ENCODE results near the gene ARMH1.
A peak's percentile ranks its signal among the peaks of the same experiment; 100 is the strongest.

ARMH1 gene

GRCh38 chr1:44674113-44675000, at the start of gene ARMH1, which contains the start of gene TMEM53:
ARMH1 (plus strand) TSS chr1:44674714; CDS start chr1:44689698, 14,984 bp downstream.
TMEM53 (minus strand) TSS chr1:44674481; CDS start chr1:44674391, 90 bp downstream.
- DNase-seq (ENCODE audit: low read depth in 2 of 2): peak; percentile 98

DNA sequence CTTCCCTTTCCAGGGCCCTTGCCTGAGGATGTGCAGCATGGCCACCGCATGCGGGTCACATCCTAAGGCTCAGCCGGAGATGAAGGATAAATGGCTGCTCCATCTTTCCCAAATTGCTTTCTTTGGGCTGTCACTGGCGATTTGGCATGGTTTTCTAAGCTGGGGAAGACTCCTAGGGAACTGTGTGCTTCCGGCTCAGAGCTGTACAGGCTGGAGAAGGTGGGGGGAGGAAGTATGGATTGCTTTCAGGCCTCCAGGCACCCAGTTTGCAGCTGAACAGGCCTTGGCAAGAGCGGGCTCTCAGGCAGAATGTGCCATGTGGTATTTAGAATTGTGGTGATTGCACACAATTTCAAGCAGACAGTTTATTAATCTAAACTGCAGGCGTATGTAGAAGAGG, 49.2 kb upstream of the ARMH1 start:
- DNase-seq (ENCODE audit: low read depth in 2 of 2): no peak

DNA sequence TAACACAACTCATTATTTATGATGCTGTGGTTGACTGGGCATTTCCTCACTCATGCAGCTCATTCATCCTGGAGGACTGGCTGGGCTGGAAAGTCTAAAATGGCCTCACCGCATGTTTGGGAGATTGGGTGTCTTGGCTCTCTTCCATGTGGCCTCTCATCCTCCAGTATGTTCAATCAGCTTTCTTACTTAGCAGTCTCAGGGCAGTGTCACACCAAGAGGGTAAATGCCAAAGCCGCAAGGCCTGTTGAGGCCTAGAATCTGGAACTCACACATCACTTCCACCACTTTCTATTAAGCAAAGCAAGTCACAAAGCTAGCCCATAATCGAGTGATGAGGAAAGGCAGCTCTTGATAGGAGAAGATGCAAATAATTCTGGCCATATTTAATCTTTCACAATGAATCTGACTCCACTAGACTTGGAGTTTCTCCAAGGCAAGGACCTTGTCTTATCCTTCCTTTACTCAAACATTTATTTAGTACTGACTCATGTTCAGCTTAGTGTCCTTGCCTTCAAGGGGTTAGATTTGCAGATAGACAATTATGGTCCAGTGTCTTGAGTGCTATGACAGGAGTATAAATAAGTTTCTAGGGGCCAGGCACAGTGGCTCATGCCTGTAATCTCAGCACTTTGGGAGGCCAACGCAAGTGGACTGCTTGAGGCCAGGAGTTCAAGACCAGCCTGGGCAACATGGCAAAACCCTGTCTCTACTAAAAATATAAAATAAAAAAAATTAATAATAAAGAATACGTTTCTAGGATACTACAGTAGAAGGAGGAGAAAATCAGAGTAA, 45.4 kb upstream of the ARMH1 start:
- no peak for DNase-seq (ENCODE audit: low read depth in 2 of 2)

DNA sequence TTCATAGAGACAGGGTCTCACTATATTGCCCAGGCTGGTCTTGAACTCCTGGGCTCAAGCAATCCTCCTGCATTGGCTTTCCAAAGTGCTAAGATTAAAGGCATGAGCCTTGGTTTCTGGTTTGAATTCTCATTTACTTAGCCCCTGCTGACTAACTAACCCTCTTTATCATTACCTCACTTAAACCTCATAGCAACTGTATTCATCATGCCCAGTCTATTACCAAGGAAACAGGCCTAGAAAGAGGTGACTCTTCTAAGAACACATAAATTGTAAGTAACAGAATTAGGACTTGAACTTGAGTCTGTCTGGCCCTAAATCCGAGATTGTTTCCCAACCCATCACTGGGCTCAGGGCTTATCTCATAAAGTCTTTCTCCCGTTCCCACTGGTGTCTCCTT, 44.4 kb upstream of the ARMH1 start:
- DNase-seq (ENCODE audit: low read depth in 2 of 2): no peak

GRCh38 chr1:44631333-44631646, 43.2 kb upstream of the ARMH1 start:
- DNase-seq (ENCODE audit: low read depth in 2 of 2): no peak

DNA sequence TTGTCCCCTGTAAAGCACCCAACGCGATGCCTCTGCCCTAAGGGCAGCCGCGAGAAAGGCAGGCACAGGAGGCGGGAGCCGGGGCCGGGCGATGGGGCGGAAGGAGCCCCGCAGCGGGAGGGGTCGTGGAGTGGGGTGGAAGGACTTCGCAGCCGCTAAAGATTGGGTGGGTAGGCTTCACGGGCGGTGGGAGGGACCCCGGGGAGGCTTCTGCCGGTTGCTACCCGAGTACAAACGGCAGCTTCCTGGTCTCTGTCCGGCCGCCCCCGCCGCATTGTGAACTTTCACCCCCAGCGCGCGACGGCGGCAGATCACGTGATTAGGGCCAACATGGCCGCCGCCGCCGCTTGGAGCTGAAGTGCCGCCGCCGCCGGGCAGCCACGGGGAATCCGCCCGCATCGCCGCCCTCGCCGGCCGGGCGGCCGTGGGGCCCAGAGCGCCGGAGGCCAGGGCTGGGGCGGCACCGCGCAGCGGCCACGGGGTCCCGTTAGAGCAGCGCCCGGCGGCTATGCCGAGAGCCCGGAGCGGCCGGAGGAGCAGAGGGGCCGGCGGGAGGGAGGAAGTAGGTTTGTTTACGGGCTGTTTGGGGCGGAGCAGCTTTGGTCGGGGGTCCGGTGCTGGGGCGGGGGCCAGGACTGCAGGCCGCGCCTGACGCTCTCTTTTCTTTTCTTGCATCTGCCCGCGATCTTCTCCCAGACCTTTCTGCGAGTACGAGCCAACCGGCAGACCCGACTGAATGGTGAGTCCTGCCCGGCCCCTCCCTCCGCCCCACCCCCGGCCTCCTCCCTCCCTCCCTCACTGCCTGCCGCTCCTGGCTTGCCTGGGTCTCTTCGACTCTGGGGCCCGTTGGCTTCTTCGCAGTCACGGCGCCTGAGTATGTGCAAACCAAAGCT, 42.6 kb upstream of the ARMH1 start:
- peak; percentile 86 for DNase-seq (ENCODE audit: low read depth in 2 of 2)

DNA sequence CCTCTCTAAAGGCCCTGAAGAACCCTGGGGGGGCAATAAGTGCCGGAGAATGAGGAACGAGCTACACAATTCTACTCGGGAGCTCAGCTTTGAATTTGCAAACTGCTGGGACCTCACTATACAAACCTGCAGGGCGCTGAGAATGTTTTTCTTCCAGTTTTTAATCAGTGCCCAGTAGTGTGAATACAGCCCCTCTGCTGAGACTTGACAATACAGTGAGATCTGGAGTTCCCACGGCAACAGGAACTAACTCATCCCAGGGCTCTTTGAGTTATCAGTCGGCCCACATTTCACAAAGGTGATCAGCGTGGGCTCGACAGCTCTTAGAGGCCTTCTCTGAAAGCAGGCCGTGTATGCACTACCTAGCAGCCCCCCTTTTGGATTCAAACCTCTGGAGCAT, 41.9 kb upstream of the ARMH1 start:
- DNase-seq (ENCODE audit: low read depth in 2 of 2): no peak

DNA sequence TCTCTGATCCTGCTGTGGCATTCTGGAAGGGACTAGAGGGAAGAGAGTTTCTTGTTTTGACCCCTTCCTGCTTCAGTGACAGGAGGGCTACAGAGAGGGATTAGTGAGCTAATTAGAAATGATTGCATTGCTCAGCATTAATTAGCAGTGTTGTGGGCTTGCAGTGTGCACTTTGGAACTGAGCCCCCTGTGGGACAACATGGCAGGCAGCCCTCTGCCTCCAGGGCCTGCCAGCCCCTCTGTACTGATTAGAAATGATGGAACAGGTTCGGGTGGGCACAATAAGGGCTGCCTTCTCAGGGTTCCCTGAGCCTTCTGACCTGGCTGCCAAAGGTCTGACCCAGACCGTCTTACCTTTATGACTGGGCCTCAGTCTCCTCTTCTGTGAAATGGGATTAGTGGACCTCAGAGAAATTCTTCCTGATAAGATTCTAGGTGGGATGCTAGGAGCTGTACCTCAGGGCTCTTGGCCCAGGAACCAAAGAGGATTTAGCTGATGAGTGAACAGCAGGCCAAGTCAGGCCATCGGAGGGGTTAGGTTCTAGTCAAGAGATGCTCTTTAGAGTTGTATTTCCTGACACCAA, 39.8 kb upstream of the ARMH1 start:
- DNase-seq (ENCODE audit: low read depth in 2 of 2): no peak

- no peak for DNase-seq (ENCODE audit: low read depth in 2 of 2)
Measured at GRCh38 chr1:44635439-44635838, 39.1 kb upstream of the ARMH1 start.

GRCh38 chr1:44636083-44636687, 38.3 kb upstream of the ARMH1 start:
- DNase-seq (ENCODE audit: low read depth in 2 of 2): no peak

- no peak for DNase-seq (ENCODE audit: low read depth in 2 of 2)
Measured at GRCh38 chr1:44636688-44637598, 37.6 kb upstream of the ARMH1 start.

- DNase-seq (ENCODE audit: low read depth in 2 of 2): no peak
Measured at GRCh38 chr1:44637702-44638411, 36.7 kb upstream of the ARMH1 start.

GRCh38 chr1:44640200-44640853, 34.2 kb upstream of the ARMH1 start:
- no peak for DNase-seq (ENCODE audit: low read depth in 2 of 2)

- no peak for DNase-seq (ENCODE audit: low read depth in 2 of 2)
Measured at GRCh38 chr1:44641126-44642102, 33.1 kb upstream of the ARMH1 start.

- DNase-seq (ENCODE audit: low read depth in 2 of 2): no peak
Measured at GRCh38 chr1:44642255-44642654, 32.3 kb upstream of the ARMH1 start.

DNA sequence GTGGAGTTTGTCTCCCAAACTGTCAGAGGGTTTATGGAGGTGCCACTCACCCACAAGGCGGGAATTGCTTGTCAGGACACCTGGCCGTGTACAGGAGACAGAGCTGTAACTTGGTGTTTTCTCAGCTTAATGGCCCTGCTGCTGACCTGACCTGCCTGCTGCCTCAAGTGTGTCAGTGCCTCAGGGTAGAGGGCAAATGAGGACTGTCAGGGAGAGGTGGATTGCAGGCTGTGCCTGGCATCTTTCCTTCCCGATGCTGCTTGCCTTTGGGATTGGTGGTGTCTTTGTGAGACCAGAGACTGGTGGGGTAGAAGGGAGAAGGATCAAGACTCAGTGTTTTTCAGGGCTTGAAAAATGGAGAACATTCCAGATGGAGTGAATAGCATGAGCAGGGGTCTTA, 31.6 kb upstream of the ARMH1 start:
- no peak for DNase-seq (ENCODE audit: low read depth in 2 of 2)

DNA sequence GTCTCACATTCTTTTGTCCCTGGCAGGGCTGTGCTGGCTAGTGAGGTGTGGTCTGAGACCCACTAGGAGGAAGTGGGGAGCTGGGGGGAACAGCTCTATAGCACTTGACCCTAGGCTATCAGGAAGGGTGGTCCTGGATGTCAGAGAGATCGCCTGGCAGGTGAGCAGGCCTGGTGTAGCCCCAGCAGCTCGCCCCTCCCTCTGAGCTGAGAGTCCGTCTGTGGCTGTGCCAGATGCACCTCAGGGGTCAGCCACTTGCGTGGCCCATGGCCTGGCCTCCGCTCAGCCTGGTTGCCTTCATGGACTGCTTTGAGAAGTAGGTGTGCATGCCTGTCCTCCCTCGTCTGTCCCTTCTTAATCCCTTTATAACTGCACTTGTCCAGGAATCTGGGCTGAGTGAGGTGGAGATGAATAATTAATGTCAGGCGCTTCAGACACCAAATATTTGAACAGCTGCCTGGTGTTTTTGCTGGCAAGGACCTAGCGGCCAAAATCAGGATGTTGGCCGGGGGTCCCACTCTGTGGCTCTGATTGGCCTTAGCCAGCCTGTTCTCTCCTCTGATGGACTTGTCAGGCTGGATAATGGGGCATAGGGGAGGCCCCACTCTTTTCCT, 30.7 kb upstream of the ARMH1 start:
- DNase-seq (ENCODE audit: low read depth in 2 of 2): no peak
